ENCODE measurements around the gene EPAS1.

Gene EPAS1

DNA sequence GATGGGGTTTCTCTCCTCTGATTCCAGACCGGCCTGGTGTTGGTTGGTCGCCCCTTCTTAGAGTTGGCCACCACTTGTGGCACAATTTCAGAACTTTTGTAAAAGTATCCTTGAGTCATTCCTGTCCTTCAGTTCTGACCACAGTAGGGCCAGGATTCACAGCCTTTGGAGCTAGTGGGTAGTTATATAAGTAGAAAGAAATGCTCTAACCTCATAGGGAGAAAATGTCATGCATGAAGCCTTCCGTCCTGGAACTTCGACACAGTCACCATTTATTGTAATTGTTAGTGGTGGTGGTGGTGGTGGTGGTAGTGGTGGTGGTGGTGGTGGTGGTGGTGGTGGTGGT lies 65.4 kb downstream of the EPAS1 start:
- Histone ChIP-seq H3K4me3 (ENCODE audit: low read length) (no peak overlapping the region), H3K9ac (ENCODE audit: low read length) (no peak overlapping the region), H3K4me1 (ENCODE audit: control insufficient read depth, insufficient read depth, low read length) (peaks cover 10% of the 10 kb centered on the region), H3K9me3 (ENCODE audit: control insufficient read depth, low read length) (no peaks in the 10 kb centered on the region), H3K36me3 (ENCODE audit: control insufficient read depth, insufficient read depth, low read length, severe bottlenecking) (peaks cover 56% of the 10 kb centered on the region), H3K27me3 (replicated peaks; ENCODE audit: control insufficient read depth, insufficient read depth, low read length) (no peaks in the 10 kb centered on the region)
- no peak for DNase-seq (ENCODE audit: low read depth)

DNA sequence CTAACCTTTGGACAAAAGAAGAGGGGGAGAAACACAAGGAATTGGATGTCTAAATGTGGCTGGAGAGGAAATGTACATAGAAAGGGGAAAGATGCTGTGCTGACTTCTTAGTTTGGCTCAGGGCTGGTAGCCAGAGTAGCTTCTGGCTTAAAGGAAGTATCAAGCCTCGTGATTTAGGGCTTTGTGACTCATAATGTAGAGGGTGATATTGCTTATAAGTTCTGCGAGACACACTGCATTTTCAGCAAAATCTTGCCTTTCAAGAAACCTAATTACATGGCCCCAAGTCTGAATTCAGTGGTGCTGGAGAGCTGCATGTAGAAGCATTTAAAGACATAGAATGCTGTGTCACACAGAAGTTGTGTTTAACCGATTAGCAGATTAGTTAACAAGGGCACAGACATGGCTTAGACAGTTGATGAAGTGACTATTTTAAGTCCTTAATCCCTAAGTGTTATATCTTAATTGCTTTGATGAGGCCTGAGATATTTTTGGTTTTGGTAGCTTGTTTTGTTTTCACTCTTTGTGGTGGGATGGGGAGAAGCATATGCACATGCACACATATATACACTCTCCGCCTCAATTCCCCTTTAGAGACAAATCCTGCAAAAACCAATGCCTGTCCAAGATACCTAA lies 66.4 kb downstream of the EPAS1 start:
- H3K4me3 ChIP-seq (ENCODE audit: low read length): no peak overlapping the region
- peaks cover 10% of the 10 kb centered on the region for H3K4me1 ChIP-seq (ENCODE audit: control insufficient read depth, insufficient read depth, low read length)
- H3K27me3 ChIP-seq (replicated peaks; ENCODE audit: control insufficient read depth, insufficient read depth, low read length): no peaks in the 10 kb centered on the region
- no peak overlapping the region for H3K9ac ChIP-seq (ENCODE audit: low read length)
- no peaks in the 10 kb centered on the region for H3K9me3 ChIP-seq (ENCODE audit: control insufficient read depth, low read length)
- peak; percentile 57 for DNase-seq (ENCODE audit: low read depth)
- peaks cover 52% of the 10 kb centered on the region for H3K36me3 ChIP-seq (ENCODE audit: control insufficient read depth, insufficient read depth, low read length, severe bottlenecking)

DNA sequence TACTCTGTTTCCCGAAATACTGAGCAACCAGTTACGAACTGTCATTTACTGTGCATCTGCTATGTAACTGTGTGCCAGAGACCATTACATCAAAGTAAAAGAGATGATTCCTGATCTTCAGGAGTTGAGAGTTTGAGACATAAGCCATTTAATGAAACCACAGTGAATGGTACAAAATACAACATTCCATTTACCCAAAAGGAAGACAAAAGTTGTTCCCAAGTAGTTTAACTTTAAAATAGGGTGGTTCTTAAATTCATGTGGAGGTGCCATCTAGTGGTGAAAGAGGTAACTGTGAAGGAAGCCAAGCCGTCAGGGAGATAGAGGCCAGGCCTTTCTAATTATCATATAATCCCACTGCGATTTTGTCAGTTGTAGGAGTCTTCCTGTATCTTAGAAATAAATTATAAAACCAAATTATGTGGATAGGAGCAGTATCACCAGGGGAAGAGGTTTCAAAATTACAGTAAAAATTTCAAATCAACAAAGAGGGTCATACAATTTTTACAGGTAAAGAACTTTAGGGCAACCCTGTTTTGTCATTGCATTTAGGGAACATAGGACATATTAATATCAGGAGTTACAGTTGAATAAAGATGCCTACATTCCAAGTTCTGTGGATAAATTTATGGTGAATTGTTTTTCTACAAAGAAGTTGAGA lies 67.7 kb downstream of the EPAS1 start:
- Histone ChIP-seq H3K27me3 (replicated peaks; ENCODE audit: control insufficient read depth, insufficient read depth, low read length) (no peaks in the 10 kb centered on the region), H3K9me3 (ENCODE audit: control insufficient read depth, low read length) (no peaks in the 10 kb centered on the region)

GRCh38 chr2:46365913-46366667 lies 68.9 kb downstream of the EPAS1 start:
- Histone ChIP-seq H3K9me3 (ENCODE audit: control insufficient read depth, low read length) (no peaks in the 10 kb centered on the region), H3K27me3 (replicated peaks; ENCODE audit: control insufficient read depth, insufficient read depth, low read length) (no peaks in the 10 kb centered on the region), H3K4me3 (ENCODE audit: low read length) (no peak overlapping the region), H3K4me1 (ENCODE audit: control insufficient read depth, insufficient read depth, low read length) (peaks cover 10% of the 10 kb centered on the region), H3K9ac (ENCODE audit: low read length) (no peak overlapping the region), H3K36me3 (ENCODE audit: control insufficient read depth, insufficient read depth, low read length, severe bottlenecking) (peaks cover 60% of the 10 kb centered on the region)
- DNase-seq (ENCODE audit: low read depth): peak; percentile 54

More for the DNA sequence above, 67.7 kb downstream of the EPAS1 start:
- Histone ChIP-seq H3K4me3 (ENCODE audit: low read length) (no peak overlapping the region), H3K36me3 (ENCODE audit: control insufficient read depth, insufficient read depth, low read length, severe bottlenecking) (peaks cover 60% of the 10 kb centered on the region), H3K9ac (ENCODE audit: low read length) (no peak overlapping the region), H3K4me1 (ENCODE audit: control insufficient read depth, insufficient read depth, low read length) (peaks cover 10% of the 10 kb centered on the region)
- DNase-seq (ENCODE audit: low read depth): peak; percentile 90

- no peak for DNase-seq (ENCODE audit: low read depth)
- H3K4me1 ChIP-seq (ENCODE audit: control insufficient read depth, insufficient read depth, low read length): peaks cover 10% of the 10 kb centered on the region
- H3K36me3 ChIP-seq (ENCODE audit: control insufficient read depth, insufficient read depth, low read length, severe bottlenecking): peaks cover 60% of the 10 kb centered on the region
- H3K4me3 ChIP-seq (ENCODE audit: low read length): no peak overlapping the region
- no peaks in the 10 kb centered on the region for H3K9me3 ChIP-seq (ENCODE audit: control insufficient read depth, low read length)
- H3K27me3 ChIP-seq (replicated peaks; ENCODE audit: control insufficient read depth, insufficient read depth, low read length): no peaks in the 10 kb centered on the region
- no peak overlapping the region for H3K9ac ChIP-seq (ENCODE audit: low read length)
These were observed 69.5 kb downstream of the EPAS1 start for GRCh38 chr2:46366668-46367052.

- Histone ChIP-seq H3K4me1 (ENCODE audit: control insufficient read depth, insufficient read depth, low read length) (peaks cover 10% of the 10 kb centered on the region), H3K9ac (ENCODE audit: low read length) (no peak overlapping the region), H3K9me3 (ENCODE audit: control insufficient read depth, low read length) (no peaks in the 10 kb centered on the region), H3K36me3 (ENCODE audit: control insufficient read depth, insufficient read depth, low read length, severe bottlenecking) (peaks cover 60% of the 10 kb centered on the region), H3K27me3 (replicated peaks; ENCODE audit: control insufficient read depth, insufficient read depth, low read length) (no peaks in the 10 kb centered on the region), H3K4me3 (ENCODE audit: low read length) (no peak overlapping the region)
- no peak for DNase-seq (ENCODE audit: low read depth)
These were observed 70.1 kb downstream of the EPAS1 start for GRCh38 chr2:46367286-46367685.

- Histone ChIP-seq H3K9me3 (ENCODE audit: control insufficient read depth, low read length) (no peaks in the 10 kb centered on the region), H3K4me1 (ENCODE audit: control insufficient read depth, insufficient read depth, low read length) (peaks cover 6% of the 10 kb centered on the region), H3K36me3 (ENCODE audit: control insufficient read depth, insufficient read depth, low read length, severe bottlenecking) (peaks cover 67% of the 10 kb centered on the region), H3K4me3 (ENCODE audit: low read length) (no peak overlapping the region), H3K27me3 (replicated peaks; ENCODE audit: control insufficient read depth, insufficient read depth, low read length) (no peaks in the 10 kb centered on the region), H3K9ac (ENCODE audit: low read length) (no peak overlapping the region)
- no peak for DNase-seq (ENCODE audit: low read depth)
These were observed 71.2 kb downstream of the EPAS1 start for GRCh38 chr2:46368401-46368800.

GRCh38 chr2:46369783-46370182 lies 72.6 kb downstream of the EPAS1 start:
- Histone ChIP-seq H3K9me3 (ENCODE audit: control insufficient read depth, low read length) (no peaks in the 10 kb centered on the region), H3K9ac (ENCODE audit: low read length) (no peak overlapping the region), H3K4me3 (ENCODE audit: low read length) (no peak overlapping the region), H3K27me3 (replicated peaks; ENCODE audit: control insufficient read depth, insufficient read depth, low read length) (no peaks in the 10 kb centered on the region), H3K36me3 (ENCODE audit: control insufficient read depth, insufficient read depth, low read length, severe bottlenecking) (peaks cover 73% of the 10 kb centered on the region), H3K4me1 (ENCODE audit: control insufficient read depth, insufficient read depth, low read length) (no peaks in the 10 kb centered on the region)
- DNase-seq (ENCODE audit: low read depth): no peak

DNA sequence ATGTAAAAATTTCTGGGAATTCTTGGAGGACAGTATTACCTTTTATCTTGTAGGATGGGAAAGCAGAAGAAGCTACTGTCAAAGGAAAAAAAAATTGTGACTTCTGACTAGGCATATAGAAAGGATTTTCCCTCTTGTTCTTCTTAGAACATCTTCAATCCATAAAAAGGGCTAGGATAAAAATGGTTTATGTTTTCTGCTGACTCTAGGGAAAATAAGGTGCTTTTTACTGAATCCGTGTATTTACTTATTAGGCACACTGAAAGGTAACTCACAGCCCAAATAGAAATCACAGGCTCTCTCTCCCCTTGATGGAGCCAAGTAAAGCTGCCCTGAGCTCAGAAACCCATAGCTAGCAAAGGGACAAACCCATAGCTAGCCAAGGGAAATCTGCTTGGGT lies 74.6 kb downstream of the EPAS1 start:
- DNase-seq (ENCODE audit: low read depth): no peak

GRCh38 chr2:46372475-46372874 lies 75.3 kb downstream of the EPAS1 start:
- DNase-seq (ENCODE audit: low read depth): no peak
- no peaks in the 10 kb centered on the region for H3K27me3 ChIP-seq (replicated peaks; ENCODE audit: control insufficient read depth, insufficient read depth, low read length)
- peaks cover 92% of the 10 kb centered on the region for H3K36me3 ChIP-seq (ENCODE audit: control insufficient read depth, insufficient read depth, low read length, severe bottlenecking)
- H3K4me3 ChIP-seq (ENCODE audit: low read length): no peak overlapping the region
- H3K4me1 ChIP-seq (ENCODE audit: control insufficient read depth, insufficient read depth, low read length): no peaks in the 10 kb centered on the region
- no peak overlapping the region for H3K9ac ChIP-seq (ENCODE audit: low read length)
- H3K9me3 ChIP-seq (ENCODE audit: control insufficient read depth, low read length): no peaks in the 10 kb centered on the region

More for the DNA sequence above, 74.6 kb downstream of the EPAS1 start:
- Histone ChIP-seq H3K9ac (ENCODE audit: low read length) (no peak overlapping the region), H3K4me3 (ENCODE audit: low read length) (no peak overlapping the region), H3K9me3 (ENCODE audit: control insufficient read depth, low read length) (no peaks in the 10 kb centered on the region), H3K36me3 (ENCODE audit: control insufficient read depth, insufficient read depth, low read length, severe bottlenecking) (peaks cover 89% of the 10 kb centered on the region), H3K4me1 (ENCODE audit: control insufficient read depth, insufficient read depth, low read length) (no peaks in the 10 kb centered on the region), H3K27me3 (replicated peaks; ENCODE audit: control insufficient read depth, insufficient read depth, low read length) (no peaks in the 10 kb centered on the region)

DNA sequence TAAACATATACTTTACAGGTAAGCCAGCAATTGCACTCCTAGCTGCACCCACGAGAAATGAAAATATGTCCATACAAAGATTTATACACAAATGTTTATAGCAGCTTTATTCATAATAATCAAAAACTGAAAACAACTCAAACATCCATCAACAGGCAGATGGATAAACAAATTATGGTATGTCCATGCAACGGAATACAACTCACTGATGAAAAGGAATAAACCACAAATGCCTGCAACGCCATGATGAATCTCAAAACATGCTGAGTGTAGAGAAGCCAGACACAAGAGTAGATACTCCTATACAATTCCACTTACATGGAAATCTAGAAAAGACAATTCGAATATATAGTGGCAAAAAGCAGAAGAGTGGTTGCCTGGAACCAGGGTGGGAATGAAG lies 76.0 kb downstream of the EPAS1 start:
- H3K9me3 ChIP-seq (ENCODE audit: control insufficient read depth, low read length): no peaks in the 10 kb centered on the region
- peaks cover 92% of the 10 kb centered on the region for H3K36me3 ChIP-seq (ENCODE audit: control insufficient read depth, insufficient read depth, low read length, severe bottlenecking)
- no peaks in the 10 kb centered on the region for H3K4me1 ChIP-seq (ENCODE audit: control insufficient read depth, insufficient read depth, low read length)
- H3K4me3 ChIP-seq (ENCODE audit: low read length): no peak overlapping the region
- no peak overlapping the region for H3K9ac ChIP-seq (ENCODE audit: low read length)
- no peak for DNase-seq (ENCODE audit: low read depth)
- no peaks in the 10 kb centered on the region for H3K27me3 ChIP-seq (replicated peaks; ENCODE audit: control insufficient read depth, insufficient read depth, low read length)
